ENCODE results near the gene COL8A1. TPM values are rescaled to one million over a fixed set of nuclear protein-coding genes. Genes with fewer than 3 reads are reported as not detected.

Gene COL8A1
- total RNA-seq, 1 experiment from 2014 or later, result 0.87 TPM

GRCh38 chr3:99690761-99691369 lies 52.5 kb downstream of the COL8A1 start (continued):
- TF ChIP-seq, protein P1, sequence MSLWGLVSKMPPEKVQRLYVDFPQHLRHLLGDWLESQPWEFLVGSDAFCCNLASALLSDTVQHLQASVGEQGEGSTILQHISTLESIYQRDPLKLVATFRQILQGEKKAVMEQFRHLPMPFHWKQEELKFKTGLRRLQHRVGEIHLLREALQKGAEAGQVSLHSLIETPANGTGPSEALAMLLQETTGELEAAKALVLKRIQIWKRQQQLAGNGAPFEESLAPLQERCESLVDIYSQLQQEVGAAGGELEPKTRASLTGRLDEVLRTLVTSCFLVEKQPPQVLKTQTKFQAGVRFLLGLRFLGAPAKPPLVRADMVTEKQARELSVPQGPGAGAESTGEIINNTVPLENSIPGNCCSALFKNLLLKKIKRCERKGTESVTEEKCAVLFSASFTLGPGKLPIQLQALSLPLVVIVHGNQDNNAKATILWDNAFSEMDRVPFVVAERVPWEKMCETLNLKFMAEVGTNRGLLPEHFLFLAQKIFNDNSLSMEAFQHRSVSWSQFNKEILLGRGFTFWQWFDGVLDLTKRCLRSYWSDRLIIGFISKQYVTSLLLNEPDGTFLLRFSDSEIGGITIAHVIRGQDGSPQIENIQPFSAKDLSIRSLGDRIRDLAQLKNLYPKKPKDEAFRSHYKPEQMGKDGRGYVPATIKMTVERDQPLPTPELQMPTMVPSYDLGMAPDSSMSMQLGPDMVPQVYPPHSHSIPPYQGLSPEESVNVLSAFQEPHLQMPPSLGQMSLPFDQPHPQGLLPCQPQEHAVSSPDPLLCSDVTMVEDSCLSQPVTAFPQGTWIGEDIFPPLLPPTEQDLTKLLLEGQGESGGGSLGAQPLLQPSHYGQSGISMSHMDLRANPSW (CRISPR knock-in tag; conservative IDR thresholded peaks at IDR 0.05; ENCODE audit: low read depth), result no peak
- TF ChIP-seq ESRRA (CRISPR knock-in tag; IDR thresholded peaks at IDR 0.05; ENCODE audit: borderline replicate concordance), result no peak
- no peak for TF ChIP-seq PRRX2 (CRISPR knock-in tag; IDR thresholded peaks at IDR 0.05)
- TF ChIP-seq ZNF396 (CRISPR knock-in tag; IDR thresholded peaks at IDR 0.05; ENCODE audit: borderline replicate concordance), result no peak

GRCh38 chr3:99693636-99694035 lies 55.2 kb downstream of the COL8A1 start:
- no peaks in the 10 kb centered on the region for H3K27me3 Mint-ChIP-seq (ENCODE audit: low read depth)
- peaks cover 11% of the 10 kb centered on the region for H3K4me1 Mint-ChIP-seq
- DNase-seq (ENCODE audit: low spot score) (no peak), ATAC-seq (no peak)
- no peaks in the 10 kb centered on the region for H3K36me3 Mint-ChIP-seq
- peaks cover 5% of the 10 kb centered on the region; the same call in 1 of the 2 replicates for H3K9me3 Mint-ChIP-seq
- TF ChIP-seq TCF7 (CRISPR knock-in tag; IDR thresholded peaks at IDR 0.05; ENCODE audit: low read depth) (no peak), FOXJ3 (CRISPR knock-in tag; IDR thresholded peaks at IDR 0.05; ENCODE audit: borderline replicate concordance) (no peak), ZNF396 (CRISPR knock-in tag; IDR thresholded peaks at IDR 0.05; ENCODE audit: borderline replicate concordance) (no peak)
- ChIA-PET POLR2A (no interaction called here), CTCF (no interaction called here)
- H3K27ac Mint-ChIP-seq, result no peak overlapping the region
- no peak overlapping the region for H3K4me3 Mint-ChIP-seq

DNA sequence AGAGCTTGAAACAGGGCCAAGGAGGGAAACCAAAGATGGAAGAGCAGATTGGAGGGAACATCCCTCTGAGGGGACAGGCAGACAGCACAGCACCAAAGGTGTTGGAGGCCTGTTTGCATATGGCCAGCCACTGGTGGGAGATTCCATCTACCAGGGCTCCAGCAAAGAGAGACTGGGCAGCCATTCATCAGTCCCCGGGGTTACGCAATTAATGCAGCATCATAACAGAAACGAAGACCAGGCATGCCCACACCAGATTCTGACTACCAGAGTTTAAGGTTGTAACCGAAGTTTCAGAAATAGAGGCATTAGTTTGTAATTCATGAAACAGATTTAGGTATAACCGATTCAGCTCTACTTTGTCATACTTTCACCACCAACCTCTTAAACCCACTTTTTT lies 58.1 kb downstream of the COL8A1 start:
- H3K27ac Mint-ChIP-seq, result no peak overlapping the region
- CTCF ChIA-PET, result interaction anchor here (1.3 kb wide), 1 partner anchor 10 kb away, joined by 4 read pairs; no protein-coding TSS in a partner anchor
- H3K4me3 Mint-ChIP-seq, result no peak overlapping the region
- H3K9me3 Mint-ChIP-seq, result peaks cover 5% of the 10 kb centered on the region; the same call in 1 of the 2 replicates
- no peak for DNase-seq (ENCODE audit: low spot score)
- H3K36me3 Mint-ChIP-seq, result no peaks in the 10 kb centered on the region
- POLR2A ChIA-PET, result no interaction called here
- H3K27me3 Mint-ChIP-seq (ENCODE audit: low read depth), result no peaks in the 10 kb centered on the region
- no peaks in the 10 kb centered on the region for H3K4me1 Mint-ChIP-seq
- TF ChIP-seq RELA (CRISPR knock-in tag; IDR thresholded peaks at IDR 0.05; ENCODE audit: borderline replicate concordance), result no peak
- no peak for TF ChIP-seq FOXJ3 (CRISPR knock-in tag; IDR thresholded peaks at IDR 0.05; ENCODE audit: borderline replicate concordance)
- TF ChIP-seq ZNF425 (CRISPR knock-in tag; conservative IDR thresholded peaks at IDR 0.05), result no peak
- no peak for TF ChIP-seq JUN (CRISPR knock-in tag; IDR thresholded peaks at IDR 0.05)
- no peak for TF ChIP-seq ZNF138 (CRISPR knock-in tag; conservative IDR thresholded peaks at IDR 0.05)
- TF ChIP-seq GRHL2 (CRISPR knock-in tag; IDR thresholded peaks at IDR 0.05; ENCODE audit: insufficient replicate concordance, severe bottlenecking), result no peak
- TF ChIP-seq ZNF423 (CRISPR knock-in tag; IDR thresholded peaks at IDR 0.05), result no peak
- ATAC-seq, result no peak

DNA sequence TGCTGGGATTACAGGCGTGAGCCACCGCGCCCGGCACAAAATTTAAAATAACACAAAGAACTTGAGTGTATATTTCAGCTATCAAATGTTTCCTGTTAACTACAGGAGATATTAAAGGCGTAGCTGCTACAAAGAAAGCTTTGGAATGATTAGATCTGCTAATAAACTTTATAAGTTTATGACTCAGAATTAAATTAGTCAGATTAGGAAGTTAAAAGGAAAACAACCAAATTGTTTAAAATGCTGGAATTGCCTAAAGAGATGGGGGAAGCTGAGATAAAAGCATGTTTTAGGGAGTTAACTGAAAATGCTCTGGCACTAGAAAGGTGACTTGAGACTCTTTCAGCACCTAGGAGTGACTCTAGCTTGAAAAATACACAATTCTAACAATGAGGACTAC lies 58.9 kb downstream of the COL8A1 start:
- Mint-ChIP-seq H3K27ac (no peak overlapping the region), H3K9me3 (peaks cover 5% of the 10 kb centered on the region; the same call in 1 of the 2 replicates), H3K36me3 (no peaks in the 10 kb centered on the region), H3K4me3 (no peak overlapping the region), H3K4me1 (no peaks in the 10 kb centered on the region), H3K27me3 (ENCODE audit: low read depth) (no peaks in the 10 kb centered on the region)
- DNase-seq (ENCODE audit: low spot score) (no peak), ATAC-seq (no peak)
- CTCF ChIA-PET, result no interaction called here
- POLR2A ChIA-PET, result no interaction called here
- TF ChIP-seq FOXJ3 (CRISPR knock-in tag; IDR thresholded peaks at IDR 0.05; ENCODE audit: borderline replicate concordance), result no peak
- TF ChIP-seq, protein P2, sequence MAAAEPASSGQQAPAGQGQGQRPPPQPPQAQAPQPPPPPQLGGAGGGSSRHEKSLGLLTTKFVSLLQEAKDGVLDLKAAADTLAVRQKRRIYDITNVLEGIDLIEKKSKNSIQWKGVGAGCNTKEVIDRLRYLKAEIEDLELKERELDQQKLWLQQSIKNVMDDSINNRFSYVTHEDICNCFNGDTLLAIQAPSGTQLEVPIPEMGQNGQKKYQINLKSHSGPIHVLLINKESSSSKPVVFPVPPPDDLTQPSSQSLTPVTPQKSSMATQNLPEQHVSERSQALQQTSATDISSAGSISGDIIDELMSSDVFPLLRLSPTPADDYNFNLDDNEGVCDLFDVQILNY (CRISPR knock-in tag; IDR thresholded peaks at IDR 0.05), result no peak
- TF ChIP-seq, protein P3, sequence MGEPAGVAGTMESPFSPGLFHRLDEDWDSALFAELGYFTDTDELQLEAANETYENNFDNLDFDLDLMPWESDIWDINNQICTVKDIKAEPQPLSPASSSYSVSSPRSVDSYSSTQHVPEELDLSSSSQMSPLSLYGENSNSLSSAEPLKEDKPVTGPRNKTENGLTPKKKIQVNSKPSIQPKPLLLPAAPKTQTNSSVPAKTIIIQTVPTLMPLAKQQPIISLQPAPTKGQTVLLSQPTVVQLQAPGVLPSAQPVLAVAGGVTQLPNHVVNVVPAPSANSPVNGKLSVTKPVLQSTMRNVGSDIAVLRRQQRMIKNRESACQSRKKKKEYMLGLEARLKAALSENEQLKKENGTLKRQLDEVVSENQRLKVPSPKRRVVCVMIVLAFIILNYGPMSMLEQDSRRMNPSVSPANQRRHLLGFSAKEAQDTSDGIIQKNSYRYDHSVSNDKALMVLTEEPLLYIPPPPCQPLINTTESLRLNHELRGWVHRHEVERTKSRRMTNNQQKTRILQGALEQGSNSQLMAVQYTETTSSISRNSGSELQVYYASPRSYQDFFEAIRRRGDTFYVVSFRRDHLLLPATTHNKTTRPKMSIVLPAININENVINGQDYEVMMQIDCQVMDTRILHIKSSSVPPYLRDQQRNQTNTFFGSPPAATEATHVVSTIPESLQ (CRISPR knock-in tag; IDR thresholded peaks at IDR 0.05), result no peak
- no peak for TF ChIP-seq HMGXB4 (CRISPR knock-in tag; IDR thresholded peaks at IDR 0.05)
- TF ChIP-seq, protein P4, sequence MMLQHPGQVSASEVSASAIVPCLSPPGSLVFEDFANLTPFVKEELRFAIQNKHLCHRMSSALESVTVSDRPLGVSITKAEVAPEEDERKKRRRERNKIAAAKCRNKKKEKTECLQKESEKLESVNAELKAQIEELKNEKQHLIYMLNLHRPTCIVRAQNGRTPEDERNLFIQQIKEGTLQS (CRISPR knock-in tag; conservative IDR thresholded peaks at IDR 0.05), result no peak
- no peak for TF ChIP-seq NFE2L1 (CRISPR knock-in tag; IDR thresholded peaks at IDR 0.05)
- no peak for TF ChIP-seq SMAD3 (CRISPR knock-in tag; IDR thresholded peaks at IDR 0.05; ENCODE audit: borderline replicate concordance)
- TF ChIP-seq ZNF121 (CRISPR knock-in tag; IDR thresholded peaks at IDR 0.05), result no peak
- TF ChIP-seq ELF4 (CRISPR knock-in tag; IDR thresholded peaks at IDR 0.05; ENCODE audit: low read depth), result no peak

Measured in WTC11 (cell line).